Gastrocnemius medialis (tissue), 4 donors: ENCODE measurements around the gene ENTPD1. TPM values are rescaled to one million over a fixed set of nuclear protein-coding genes. Genes with fewer than 3 reads are reported as not detected.
"Not testable (repeated sequence)": the region's sequence is repeated elsewhere in the genome, so short reads cannot be mapped to it uniquely, and the experiment has no call there.

Source experiments
- ATAC-seq, 2 donors: fragments of 150-250 bp; one replicate each; pipeline ENCODE4 v1.9.1; 2016
- DNase-seq, 2 donors: peaks; one replicate each; pipeline ENCODE4 v3.0.0-alpha.2; 2019
- H3K27ac ChIP-seq, 4 donors: fragments of 200-600 bp; sonication (generic); 1 replicate in 1 of 4; 2 replicates in 3 of 4; pipeline ENCODE4 v1.5.1; 2016 to 2018; ENCODE audit warnings: mild to moderate bottlenecking in 2 of 4, moderate library complexity in 1 of 4
- H3K27me3 ChIP-seq, 3 donors: fragments of 200-600 bp; sonication (generic) in 2 of 3; 1 replicate in 1 of 3; 2 replicates in 2 of 3; pipeline versions ENCODE4 v1.5.1 to v1.6.0; 2016 to 2019; ENCODE audit warnings: mild to moderate bottlenecking in 1 of 3, moderate library complexity in 1 of 3
- H3K36me3 ChIP-seq, 2 donors: fragments of 200-600 bp; sonication (generic) in 1 of 2; one replicate each; pipeline ENCODE4 v1.5.1; 2017 to 2018
- H3K4me1 ChIP-seq, 2 donors: fragments of 200-600 bp; sonication (generic) in 1 of 2; one replicate each; pipeline ENCODE4 v1.5.1; 2016 to 2017; ENCODE audit warnings: mild to moderate bottlenecking in 2 of 2
- H3K4me3 ChIP-seq, 4 donors: fragments of 200-600 bp; sonication (generic) in 3 of 4; 1 replicate in 1 of 4; 2 replicates in 3 of 4; pipeline ENCODE4 v1.5.1; 2016 to 2019; ENCODE audit warnings: mild to moderate bottlenecking in 2 of 4
- H3K9me3 ChIP-seq, 3 donors: fragments of 200-600 bp; sonication (generic) in 2 of 3; 1 replicate in 1 of 3; 2 replicates in 2 of 3; pipeline ENCODE4 v1.5.1; 2016 to 2019
- POLR2A ChIP-seq, 2 donors: fragments of 450-650 bp; IDR thresholded peaks; one replicate each; pipeline ENCODE4 v1.6.1; 2017; ENCODE audit warnings: antibody characterized with exemption in 2 of 2, mild to moderate bottlenecking in 2 of 2, moderate library complexity in 2 of 2
- in situ Hi-C, 4 donors: fragments of 200-750 bp; cut with MboI; loops; one replicate each; pipeline versions ENCODE4 v1.15.0 to v1.8.0; 2017; ENCODE audit warnings: low sequenced_read_pairs in 4 of 4
- intact Hi-C: fragments of 100-400 bp; cut with DNase I; formaldehyde crosslinking; loops from one replicate; pipeline ENCODE4 v1.15.1; 2023; ENCODE audit warnings: low total_unique reads
- total RNA-seq, 4 donors: library from RNA; depleted of rRNA; stranded (reverse); fragments of >200 nt; gene quantifications; one replicate each; pipeline versions ENCODE4 v1.1.0 to v1.2.3, GENCODE V29; 2016
- TF ChIP-seq, protein P1 (sequence below), 5 experiments: fragments of 450-650 bp in 3 of 5; fragments of 200-600 bp in 2 of 5; sonication (generic) in 2 of 5; IDR thresholded peaks in 4 of 5; conservative IDR thresholded peaks in 1 of 5; 1 replicate in 4 of 5; 2 replicates in 1 of 5; pipeline ENCODE4 v1.5.1; 2016 to 2019; ENCODE audit warnings: antibody characterized with exemption in 5 of 5, mild to moderate bottlenecking in 3 of 5, moderate library complexity in 3 of 5

Gene ENTPD1
- total RNA-seq, 4 donors from 2014 or later, result 1.7 to 6.9 (median 3.8) TPM

DNA sequence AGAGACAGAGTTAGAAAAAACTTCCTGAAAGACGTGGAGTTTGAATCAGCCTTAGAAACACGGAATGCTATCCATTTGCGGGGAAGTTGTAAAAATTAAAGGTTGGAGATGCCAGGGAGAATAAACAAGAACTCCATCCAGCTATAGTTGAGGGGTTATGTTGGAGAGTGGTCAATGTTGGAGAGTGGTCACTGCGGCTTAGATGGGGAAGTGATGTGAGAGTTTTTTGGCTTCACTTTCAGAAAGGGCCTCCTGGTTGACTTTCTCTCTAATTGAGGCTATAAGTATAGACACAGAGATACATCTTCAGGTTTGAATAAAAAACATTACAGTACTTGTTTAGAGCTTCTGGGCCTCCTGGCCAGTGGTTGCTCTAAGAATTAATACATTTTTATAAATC, 152.5 kb downstream of the ENTPD1 start:
- Histone ChIP-seq H3K36me3 (peaks cover 0 to 10% of the 10 kb centered on the region in 2 donors), H3K9me3 (no peaks in the 10 kb centered on the region), H3K4me1 (peaks cover 0 to 5% of the 10 kb centered on the region in 2 donors), H3K27me3 (no peaks in the 10 kb centered on the region), H3K27ac (peak overlapping the region; percentile 86 to 94 (median 88)), H3K4me3 (peak overlapping the region; percentile 75 to 90 (median 84))
- intact Hi-C loops (loop anchor here (5.0 to 10.0 kb wide), 2 partner anchors 216 to 226 kb away; partner anchors contain the start of genes TCTN3 and ZNF518A), in situ Hi-C loops (no loop called here)
- TF ChIP-seq POLR2A (IDR thresholded peaks at IDR 0.05), result no peak
- TF ChIP-seq, protein P1, sequence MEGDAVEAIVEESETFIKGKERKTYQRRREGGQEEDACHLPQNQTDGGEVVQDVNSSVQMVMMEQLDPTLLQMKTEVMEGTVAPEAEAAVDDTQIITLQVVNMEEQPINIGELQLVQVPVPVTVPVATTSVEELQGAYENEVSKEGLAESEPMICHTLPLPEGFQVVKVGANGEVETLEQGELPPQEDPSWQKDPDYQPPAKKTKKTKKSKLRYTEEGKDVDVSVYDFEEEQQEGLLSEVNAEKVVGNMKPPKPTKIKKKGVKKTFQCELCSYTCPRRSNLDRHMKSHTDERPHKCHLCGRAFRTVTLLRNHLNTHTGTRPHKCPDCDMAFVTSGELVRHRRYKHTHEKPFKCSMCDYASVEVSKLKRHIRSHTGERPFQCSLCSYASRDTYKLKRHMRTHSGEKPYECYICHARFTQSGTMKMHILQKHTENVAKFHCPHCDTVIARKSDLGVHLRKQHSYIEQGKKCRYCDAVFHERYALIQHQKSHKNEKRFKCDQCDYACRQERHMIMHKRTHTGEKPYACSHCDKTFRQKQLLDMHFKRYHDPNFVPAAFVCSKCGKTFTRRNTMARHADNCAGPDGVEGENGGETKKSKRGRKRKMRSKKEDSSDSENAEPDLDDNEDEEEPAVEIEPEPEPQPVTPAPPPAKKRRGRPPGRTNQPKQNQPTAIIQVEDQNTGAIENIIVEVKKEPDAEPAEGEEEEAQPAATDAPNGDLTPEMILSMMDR (IDR thresholded peaks at IDR 0.05 in 4 of 5, conservative IDR thresholded peaks at IDR 0.05 in 1 of 5), result no peak
- ATAC-seq (no peak), DNase-seq (no peak)

DNA sequence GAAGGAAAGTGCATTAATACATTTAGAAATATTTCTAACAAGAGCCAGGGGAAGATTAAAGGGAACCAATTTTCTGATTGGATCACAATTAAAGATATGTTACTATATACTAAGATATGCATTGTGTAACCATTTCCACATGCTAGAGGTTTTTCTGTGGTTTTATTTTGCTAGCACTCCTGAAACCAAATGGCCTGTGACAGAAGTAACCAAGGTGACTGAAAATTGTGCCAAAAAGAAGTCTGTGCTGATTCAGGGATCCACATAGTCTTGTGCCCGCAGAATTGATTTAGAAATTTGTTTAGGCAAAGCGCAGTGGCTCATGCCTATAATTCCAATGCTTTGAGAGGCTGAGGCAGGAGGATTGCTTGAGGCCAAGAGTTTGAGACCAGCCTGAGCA, 153.6 kb downstream of the ENTPD1 start:
- H3K4me1 ChIP-seq, result peaks cover 0 to 5% of the 10 kb centered on the region in 2 donors
- TF ChIP-seq, protein P1 (IDR thresholded peaks at IDR 0.05 in 4 of 5, conservative IDR thresholded peaks at IDR 0.05 in 1 of 5), result no peak
- peaks cover 0 to 1% of the 10 kb centered on the region in 2 donors for H3K36me3 ChIP-seq
- no peak overlapping the region for H3K27ac ChIP-seq
- no peak for DNase-seq
- in situ Hi-C loops (no loop called here), intact Hi-C loops (loop anchor here (5.0 to 10.0 kb wide), 2 partner anchors 217 to 225 kb away; partner anchors contain the start of genes TCTN3 and ZNF518A)
- no peaks in the 10 kb centered on the region for H3K27me3 ChIP-seq
- H3K9me3 ChIP-seq, result no peaks in the 10 kb centered on the region
- ATAC-seq, result no peak
- no peak overlapping the region for H3K4me3 ChIP-seq

DNA sequence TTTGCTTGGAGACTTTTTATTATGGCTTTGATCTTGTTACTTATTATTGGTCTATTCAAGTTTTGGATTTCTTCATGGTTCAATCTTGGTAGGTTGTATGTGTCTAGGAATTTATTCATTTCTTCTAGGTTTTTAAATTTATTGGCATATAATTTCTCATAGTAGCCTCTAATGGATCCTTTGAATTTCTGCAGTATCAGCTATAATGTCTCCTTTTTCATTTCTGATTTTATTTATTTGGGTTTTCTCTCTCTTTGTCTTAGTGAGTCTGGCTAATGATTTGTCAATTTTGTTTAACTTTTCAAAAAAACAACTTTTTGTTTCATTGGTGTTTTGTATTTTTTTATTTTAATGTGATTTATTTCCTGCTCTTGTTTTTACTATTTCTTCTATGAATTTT, 160.1 kb downstream of the ENTPD1 start:
- H3K36me3 ChIP-seq, H3K4me1 ChIP-seq, H3K27me3 ChIP-seq, intact Hi-C loops, DNase-seq, in situ Hi-C loops, H3K4me3 ChIP-seq, H3K27ac ChIP-seq, H3K9me3 ChIP-seq, ATAC-seq: not testable (repeated sequence)

Other genes starting within 250 kb of the ENTPD1 start
- gene SORBS1, start 194.8 kb upstream of the ENTPD1 start, total RNA-seq, result 100 to 1,000 TPM; 146 to 331 (median 186) TPM
- 1 to 10 TPM; 2.6 to 6.7 (median 5.7) TPM for gene ALDH18A1, start 99.5 kb upstream of the ENTPD1 start, total RNA-seq
- gene TCTN3, start 62.2 kb upstream of the ENTPD1 start, total RNA-seq, result 1 to 10 TPM; 6.3 to 8.6 (median 6.8) TPM
- gene CC2D2B, start 151.8 kb downstream of the ENTPD1 start, total RNA-seq, result under 1 TPM in 3 of 4 donors, not detected in 1; 0.13 to 0.36 (median 0.31) TPM